Panc1 (cell line): ENCODE data around the gene FOXK2. TPM values are rescaled to one million over a fixed set of nuclear protein-coding genes. Genes with fewer than 3 reads are reported as not detected.

Experiments
- ATAC-seq: fragments of 200-7000 bp; cut with Tn5 transposase; 2 replicates; pipeline ENCODE4 v1.9.1; 2020; ENCODE audit warnings: mild to moderate bottlenecking, moderate library complexity
- BruUV-seq: library from RNA; stranded (reverse); fragments of 400-500 nt; replicated peaks from 2 replicates; lab custom pipeline; 2021; lab: Mats Ljungman, UMichigan
- CTCF ChIA-PET: fragments of 300-600 bp; sonication (Branson Sonifier 250); formaldehyde crosslinking; loops from one replicate; lab custom pipeline; 2022; ENCODE audit warnings: antibody characterized with exemption; lab: Charles Lee
- POLR2A ChIA-PET: fragments of 300-600 bp; sonication (Branson Sonifier 250); formaldehyde crosslinking; loops from one replicate; lab custom pipeline; 2022; ENCODE audit warnings: antibody characterized with exemption; lab: Charles Lee
- DNase-seq: peaks from one replicate; pipeline ENCODE4 v3.0.0-alpha.2; 2010; ENCODE audit warnings: low read depth, low spot score
- H3K27ac ChIP-seq: 2 replicates; pipeline ENCODE4 v1.5.1; 2011; ENCODE audit warnings: mild to moderate bottlenecking, low read length, inconsistent platforms
- H3K27me3 ChIP-seq: fragments of 200-500 bp; sonication (Bioruptor generic); 2 replicates; pipeline ENCODE4 v1.6.0; 2014; ENCODE audit warnings: low read length, inconsistent platforms; ENCODE audit not compliant: control insufficient read depth, insufficient read depth
- H3K36me3 ChIP-seq: fragments of 200-500 bp; sonication (Bioruptor generic); 2 replicates; pipeline ENCODE4 v1.5.1; 2014; ENCODE audit warnings: inconsistent platforms, mild to moderate bottlenecking, low read length, moderate library complexity; ENCODE audit not compliant: control insufficient read depth, insufficient read depth
- H3K4me1 ChIP-seq: 2 replicates; pipeline ENCODE4 v1.5.1; 2011; ENCODE audit warnings: inconsistent platforms, mild to moderate bottlenecking, low read length, moderate library complexity; ENCODE audit not compliant: control insufficient read depth, insufficient read depth
- H3K4me3 ChIP-seq, 2 experiments: 2 replicates each; pipeline ENCODE4 v1.5.1; 2011 to 2012; ENCODE audit warnings: low read depth in 2 of 2, low read length in 2 of 2, mild to moderate bottlenecking in 2 of 2, inconsistent platforms in 1 of 2, moderate library complexity in 1 of 2
- H3K9me3 ChIP-seq: fragments of 200-500 bp; sonication (Bioruptor generic); 2 replicates; pipeline ENCODE4 v1.5.1; 2014; ENCODE audit warnings: low read depth, mild to moderate bottlenecking, inconsistent platforms, low read length, moderate library complexity; ENCODE audit not compliant: control insufficient read depth, insufficient read depth
- POLR2AphosphoS5 ChIP-seq: IDR thresholded peaks from 2 replicates; pipeline ENCODE4 v1.6.1; 2012; ENCODE audit warnings: mild to moderate bottlenecking, low read depth, low read length, moderate library complexity
- REST ChIP-seq, 2 experiments: IDR thresholded peaks; 2 replicates each; pipeline ENCODE4 v1.6.1; 2011 to 2012; ENCODE audit warnings: low read depth in 2 of 2, control low read depth in 1 of 2, low read length in 1 of 2, mild to moderate bottlenecking in 1 of 2, moderate library complexity in 1 of 2; ENCODE audit not compliant: insufficient read depth in 1 of 2
- SIN3A ChIP-seq: IDR thresholded peaks from 2 replicates; pipeline ENCODE4 v1.6.1; 2012; ENCODE audit warnings: low read depth, mild to moderate bottlenecking, low read length, moderate library complexity, borderline replicate concordance; ENCODE audit not compliant: insufficient read depth
- TCF7L2 ChIP-seq: IDR thresholded peaks from 2 replicates; pipeline ENCODE4 v1.6.1; 2011; ENCODE audit warnings: mild to moderate bottlenecking, low read depth, low read length, inconsistent platforms
- in situ Hi-C: cut with HindIII; loops from 2 replicates; pipeline ENCODE4 v1.10.0; 2016; ENCODE audit warnings: low sequenced_read_pairs, low pct_unique_long_range_greater_than_20kb
- intact Hi-C: fragments of 100-400 bp; cut with micrococcal nuclease; formaldehyde crosslinking; loops from one replicate; pipeline ENCODE4 v1.10.0; 2022; ENCODE audit not compliant: unreplicated experiment
- total RNA-seq: library from RNA; stranded (reverse); gene quantifications from one replicate; pipeline ENCODE4 v1.2.1, GENCODE V29; 2021; ENCODE audit not compliant: unreplicated experiment
- TF ChIP-seq, protein P1 (sequence below): fragments of 450-650 bp; IDR thresholded peaks from 2 replicates; pipeline ENCODE4 v1.5.1; 2017; ENCODE audit warnings: mild to moderate bottlenecking

The FOXK2 gene
- total RNA-seq, 1 experiment from 2014 or later = 143 TPM

GRCh38 chr17:82547981-82548380 lies 28.4 kb downstream of the FOXK2 start:
- H3K4me3 ChIP-seq = no peak overlapping the region

DNA sequence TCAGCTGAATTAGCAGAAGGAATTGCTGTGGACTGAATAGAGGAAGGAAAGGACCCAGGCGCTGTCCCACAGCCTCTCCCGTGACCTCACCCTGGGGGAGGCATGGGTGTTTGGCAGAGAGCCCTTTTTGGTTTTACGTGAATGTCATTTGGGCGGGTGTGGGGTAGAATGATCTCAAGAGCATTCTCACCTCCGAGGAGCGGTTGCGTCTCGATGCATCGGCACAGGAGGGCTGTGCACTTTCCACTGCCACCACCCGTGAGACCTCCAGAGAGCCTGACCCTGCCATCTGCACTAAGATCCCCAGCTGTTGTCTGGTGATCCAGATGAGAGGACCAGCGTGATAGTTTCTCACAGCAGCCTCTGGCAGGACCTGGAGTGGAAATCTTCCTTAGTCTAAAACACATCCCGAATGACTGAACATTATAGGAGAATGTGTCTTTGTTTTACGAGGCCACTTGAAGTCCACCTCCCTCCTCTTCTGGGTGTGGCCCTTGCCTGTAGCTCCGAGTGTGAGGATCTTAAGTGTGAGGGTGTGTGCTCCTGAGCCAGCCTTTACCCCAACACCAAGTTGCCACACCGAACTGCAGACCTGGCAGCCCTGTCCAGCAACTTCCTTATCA lies 29.3 kb downstream of the FOXK2 start:
- CTCF ChIA-PET = no interaction called here
- Histone ChIP-seq H3K4me3 (no peak overlapping the region), H3K36me3 (no peaks in the 10 kb centered on the region), H3K4me1 (peaks cover 33% of the 10 kb centered on the region), H3K9me3 (no peaks in the 10 kb centered on the region), H3K27ac (peak overlapping the region; percentile 9; the same call in 1 of the 2 replicates), H3K27me3 (no peaks in the 10 kb centered on the region)
- no peak for TF ChIP-seq REST (IDR thresholded peaks at IDR 0.05; ENCODE audit: insufficient read depth in 1 of 2, low read depth in 2 of 2, low read length in 1 of 2)
- TF ChIP-seq POLR2AphosphoS5 = no peak
- TF ChIP-seq, protein P1, sequence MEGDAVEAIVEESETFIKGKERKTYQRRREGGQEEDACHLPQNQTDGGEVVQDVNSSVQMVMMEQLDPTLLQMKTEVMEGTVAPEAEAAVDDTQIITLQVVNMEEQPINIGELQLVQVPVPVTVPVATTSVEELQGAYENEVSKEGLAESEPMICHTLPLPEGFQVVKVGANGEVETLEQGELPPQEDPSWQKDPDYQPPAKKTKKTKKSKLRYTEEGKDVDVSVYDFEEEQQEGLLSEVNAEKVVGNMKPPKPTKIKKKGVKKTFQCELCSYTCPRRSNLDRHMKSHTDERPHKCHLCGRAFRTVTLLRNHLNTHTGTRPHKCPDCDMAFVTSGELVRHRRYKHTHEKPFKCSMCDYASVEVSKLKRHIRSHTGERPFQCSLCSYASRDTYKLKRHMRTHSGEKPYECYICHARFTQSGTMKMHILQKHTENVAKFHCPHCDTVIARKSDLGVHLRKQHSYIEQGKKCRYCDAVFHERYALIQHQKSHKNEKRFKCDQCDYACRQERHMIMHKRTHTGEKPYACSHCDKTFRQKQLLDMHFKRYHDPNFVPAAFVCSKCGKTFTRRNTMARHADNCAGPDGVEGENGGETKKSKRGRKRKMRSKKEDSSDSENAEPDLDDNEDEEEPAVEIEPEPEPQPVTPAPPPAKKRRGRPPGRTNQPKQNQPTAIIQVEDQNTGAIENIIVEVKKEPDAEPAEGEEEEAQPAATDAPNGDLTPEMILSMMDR = no peak
- TF ChIP-seq TCF7L2 = no peak
- TF ChIP-seq SIN3A = no peak
- POLR2A ChIA-PET = no interaction called here
- TSS peak; percentile 16 for BruUV-seq
- intact Hi-C loops = no loop called here
- ATAC-seq (no peak), DNase-seq (no peak)
- in situ Hi-C loops = no loop called here

More at GRCh38 chr17:82547981-82548380, 28.4 kb downstream of the FOXK2 start:
- no peak for TF ChIP-seq SIN3A
- TF ChIP-seq REST (IDR thresholded peaks at IDR 0.05; ENCODE audit: insufficient read depth in 1 of 2, low read depth in 2 of 2, low read length in 1 of 2) = no peak
- TF ChIP-seq POLR2AphosphoS5 = no peak
- TF ChIP-seq, protein P1 = no peak
- TF ChIP-seq TCF7L2 = no peak
- POLR2A ChIA-PET = interaction anchor here (0.6 to 1.0 kb wide), 2 partner anchors 11 to 322 kb away, joined by 3 read pairs; no protein-coding TSS in a partner anchor
- Histone ChIP-seq H3K27me3 (no peaks in the 10 kb centered on the region), H3K27ac (no peak overlapping the region; the same call in 1 of the 2 replicates), H3K36me3 (no peaks in the 10 kb centered on the region), H3K4me1 (peaks cover 33% of the 10 kb centered on the region), H3K9me3 (no peaks in the 10 kb centered on the region)
- DNase-seq (no peak), ATAC-seq (no peak)
- no TSS peak for BruUV-seq
- CTCF ChIA-PET = no interaction called here
- intact Hi-C loops = no loop called here
- in situ Hi-C loops = no loop called here
